AG04450 (cell line): Measurements from ENCODE around the gene DERA. TPM values are rescaled to one million over a fixed set of nuclear protein-coding genes. Genes with fewer than 3 reads are reported as not detected.

Experiments
- CTCF ChIA-PET: fragments of 300-600, 350-600 bp; formaldehyde crosslinking; extraction: SDS; loops from one replicate; lab custom pipeline; 2022; ENCODE audit warnings: antibody characterized with exemption, inconsistent platforms; lab: Charles Lee
- POLR2A ChIA-PET: fragments of 350-600 bp; formaldehyde crosslinking; extraction: SDS; loops from one replicate; lab custom pipeline; 2021; ENCODE audit warnings: antibody characterized with exemption, inconsistent platforms; lab: Yijun Ruan, JAX
- DNase-seq: peaks from one replicate; pipeline ENCODE4 v3.0.0-alpha.2; 2011; ENCODE audit warnings: low read depth, low spot score
- H3K27ac ChIP-seq: one replicate; pipeline ENCODE4 v1.5.1; 2012; ENCODE audit warnings: low read depth, low read length, control low read depth
- H3K27me3 ChIP-seq: one replicate; pipeline ENCODE4 v1.6.0; 2012; ENCODE audit warnings: low read length; ENCODE audit not compliant: control insufficient read depth, insufficient read depth
- H3K4me3 ChIP-seq: 2 replicates; pipeline ENCODE4 v1.5.1; 2011; ENCODE audit warnings: mild to moderate bottlenecking, low read depth, low read length, control low read depth
- H3K9me3 ChIP-seq: 2 replicates; pipeline ENCODE4 v1.5.1; 2012; ENCODE audit warnings: low read length; ENCODE audit not compliant: control insufficient read depth, insufficient read depth
- CTCF ChIP-seq: IDR thresholded peaks from 2 replicates; pipeline ENCODE4 v1.5.1; 2011; ENCODE audit warnings: low read depth, low read length, control low read depth, inconsistent platforms
- polyA minus RNA-seq: library from RNA; depleted of rRNA, polyadenylated mRNA; stranded (reverse); fragments of >200 nt; gene quantifications from 2 replicates; pipeline ENCODE4 v1.2.3, GENCODE V29; 2011; rRNA and poly(A)+ RNA removed
- polyA plus RNA-seq: library from polyadenylated mRNA; depleted of rRNA; stranded (reverse); fragments of >200 nt; gene quantifications from 2 replicates; pipeline ENCODE4 v1.2.3, GENCODE V29; 2011; rRNA removed

DERA gene
- polyA plus RNA-seq = 32.5 and 44.3 TPM in 2 replicates
- polyA minus RNA-seq = 22.4 and 30.9 TPM in 2 replicates

- H3K27ac ChIP-seq = peak within 1 kb of the TSS; percentile 84
- TF ChIP-seq CTCF = no peak
- ChIA-PET POLR2A (interaction anchor here (0.6 to 1.8 kb wide), 7 partner anchors 12 to 222 kb away, joined by 3 to 12 read pairs (median 5); no protein-coding TSS in a partner anchor), CTCF (interaction anchor here (0.7 to 6.1 kb wide), 4 partner anchors 10 to 18 kb away, joined by 3 to 49 read pairs (median 4); no protein-coding TSS in a partner anchor)
- no peak for DNase-seq
- H3K4me3 ChIP-seq = peak within 1 kb of the TSS; percentile 72
- H3K27me3 ChIP-seq = no peaks in the 10 kb centered on the region
- no peaks in the 10 kb centered on the region for H3K9me3 ChIP-seq
These were observed at the start of gene DERA for GRCh38 chr12:15910864-15911721. Gene DERA, plus strand, starts transcription at chr12:15911332. Its CDS starts 52 bp downstream, at chr12:15911384.

DNA sequence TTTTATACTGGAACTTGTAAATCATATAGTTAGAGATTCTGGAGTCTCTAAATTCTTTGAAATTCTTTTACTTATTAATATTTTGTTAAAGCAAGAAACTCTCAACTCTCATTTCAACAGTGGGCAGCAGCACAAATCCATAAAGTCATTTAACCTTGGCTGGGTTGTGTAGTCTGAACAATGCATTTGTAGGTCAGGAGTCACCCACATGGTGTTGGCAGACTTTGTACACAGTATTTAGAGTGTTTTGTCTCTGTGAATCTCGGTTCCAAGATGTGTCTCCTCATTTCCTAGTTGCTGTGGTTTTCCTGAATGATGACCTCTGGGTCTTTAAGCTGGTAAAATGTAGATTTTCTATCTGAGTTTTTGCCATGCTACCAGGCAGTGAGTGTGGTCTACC, 49.7 kb upstream of the DERA start:
- ChIA-PET CTCF (interaction anchor here (1.0 to 1.9 kb wide), 3 partner anchors 271 to 329 kb away, joined by 3 to 9 read pairs (median 4); no protein-coding TSS in a partner anchor), POLR2A (no interaction called here)
- Histone ChIP-seq H3K9me3 (no peaks in the 10 kb centered on the region), H3K27me3 (no peaks in the 10 kb centered on the region), H3K27ac (no peak overlapping the region), H3K4me3 (no peak overlapping the region)
- no peak for DNase-seq
- TF ChIP-seq CTCF = no peak

DNA sequence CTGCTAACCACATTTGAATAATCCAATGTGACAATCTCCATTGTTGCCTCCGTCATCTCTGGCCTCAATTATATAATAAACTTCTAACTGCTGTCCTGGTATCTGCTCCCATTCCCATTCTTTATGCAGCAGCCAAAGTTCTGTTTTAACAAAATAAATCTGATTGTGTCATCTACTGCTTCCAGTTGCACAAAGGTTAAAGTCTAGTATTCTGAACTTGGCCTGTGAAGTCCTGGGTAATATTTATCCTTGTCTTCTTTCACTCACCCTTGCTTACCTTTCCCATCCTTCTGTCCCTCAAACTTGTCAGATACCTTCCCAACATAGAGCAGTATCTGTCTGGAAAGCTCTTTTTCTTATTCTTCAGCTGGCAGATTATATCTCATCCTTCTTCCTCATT, 48.3 kb upstream of the DERA start:
- no peak for TF ChIP-seq CTCF
- DNase-seq = no peak
- H3K27ac ChIP-seq = no peak overlapping the region
- no peaks in the 10 kb centered on the region for H3K27me3 ChIP-seq
- ChIA-PET CTCF (interaction anchor here (1.0 to 1.4 kb wide), 2 partner anchors 273 to 278 kb away, joined by 8 to 9 read pairs; no protein-coding TSS in a partner anchor), POLR2A (no interaction called here)
- H3K9me3 ChIP-seq = no peaks in the 10 kb centered on the region
- no peak overlapping the region for H3K4me3 ChIP-seq

- TF ChIP-seq CTCF = no peak
- POLR2A ChIA-PET = interaction anchor here (0.5 kb wide), 1 partner anchor 219 kb away, joined by 3 read pairs; no protein-coding TSS in a partner anchor
- no peaks in the 10 kb centered on the region for H3K9me3 ChIP-seq
- no peak for DNase-seq
- H3K27me3 ChIP-seq = no peaks in the 10 kb centered on the region
- H3K27ac ChIP-seq = no peak overlapping the region
- no peak overlapping the region for H3K4me3 ChIP-seq
- CTCF ChIA-PET = interaction anchor here (0.9 to 1.4 kb wide), 3 partner anchors 36 to 278 kb away, joined by 5 to 9 read pairs (median 8); no protein-coding TSS in a partner anchor
These were observed 47.8 kb upstream of the DERA start for GRCh38 chr12:15863372-15863771.

GRCh38 chr12:15863984-15864383, 47.1 kb upstream of the DERA start:
- ChIA-PET CTCF (interaction anchor here (0.9 to 1.4 kb wide), 3 partner anchors 35 to 279 kb away, joined by 5 to 9 read pairs (median 8); no protein-coding TSS in a partner anchor), POLR2A (no interaction called here)
- H3K4me3 ChIP-seq = no peak overlapping the region
- no peak for TF ChIP-seq CTCF
- DNase-seq = no peak
- no peaks in the 10 kb centered on the region for H3K9me3 ChIP-seq
- no peaks in the 10 kb centered on the region for H3K27me3 ChIP-seq
- H3K27ac ChIP-seq = no peak overlapping the region
